Calu3 (cell line): Measurements from ENCODE around the gene CYTH4. TPM values are rescaled to one million over a fixed set of nuclear protein-coding genes. Genes with fewer than 3 reads are reported as not detected.

Experiments
- BruUV-seq: library from RNA; stranded (reverse); fragments of 400-500 nt; replicated peaks from 2 replicates; lab custom pipeline; 2021; lab: Mats Ljungman, UMichigan
- CTCF ChIA-PET: fragments of 300-600 bp; sonication (Branson Sonifier 250); formaldehyde crosslinking; loops from one replicate; lab custom pipeline; 2022; ENCODE audit warnings: antibody characterized with exemption; lab: Charles Lee
- DNase-seq: peaks from one replicate; pipeline ENCODE4 v3.0.0; 2022
- H3K27ac Mint-ChIP-seq: one replicate; pipeline ENCODE4 v1.8.0; 2022; ENCODE audit warnings: mixed read lengths; ENCODE audit not compliant: unreplicated experiment
- H3K27me3 Mint-ChIP-seq: one replicate; pipeline ENCODE4 v1.8.0; 2022; ENCODE audit warnings: mixed read lengths; ENCODE audit not compliant: unreplicated experiment
- H3K36me3 Mint-ChIP-seq: one replicate; pipeline ENCODE4 v1.8.0; 2022; ENCODE audit warnings: mild to moderate bottlenecking, moderate library complexity, mixed read lengths; ENCODE audit not compliant: insufficient read depth, unreplicated experiment
- H3K4me1 Mint-ChIP-seq: one replicate; pipeline ENCODE4 v1.8.0; 2022; ENCODE audit warnings: mild to moderate bottlenecking, low read depth, mixed read lengths; ENCODE audit not compliant: unreplicated experiment
- H3K4me3 Mint-ChIP-seq: one replicate; pipeline ENCODE4 v1.8.0; 2022; ENCODE audit warnings: mild to moderate bottlenecking, low read depth, moderate library complexity, mixed read lengths; ENCODE audit not compliant: unreplicated experiment
- H3K9me3 Mint-ChIP-seq: one replicate; pipeline ENCODE4 v1.8.0; 2022; ENCODE audit warnings: low read depth, mixed read lengths; ENCODE audit not compliant: unreplicated experiment
- intact Hi-C: fragments of 100-400 bp; cut with micrococcal nuclease; formaldehyde crosslinking; loops from one replicate; pipeline ENCODE4 v1.10.0; 2022; ENCODE audit not compliant: unreplicated experiment
- total RNA-seq: library from RNA; stranded (reverse); gene quantifications from 2 replicates; pipeline ENCODE4 v1.2.3, GENCODE V29; 2022
- TF ChIP-seq, protein P1 (sequence below): fragments of 200-600 bp; IDR thresholded peaks from one replicate; pipeline ENCODE4 v1.8.0; 2022; ENCODE audit warnings: antibody characterized with exemption; ENCODE audit not compliant: unreplicated experiment

CYTH4 gene
- total RNA-seq, 1 experiment from 2014 or later = 0.38 TPM

DNA sequence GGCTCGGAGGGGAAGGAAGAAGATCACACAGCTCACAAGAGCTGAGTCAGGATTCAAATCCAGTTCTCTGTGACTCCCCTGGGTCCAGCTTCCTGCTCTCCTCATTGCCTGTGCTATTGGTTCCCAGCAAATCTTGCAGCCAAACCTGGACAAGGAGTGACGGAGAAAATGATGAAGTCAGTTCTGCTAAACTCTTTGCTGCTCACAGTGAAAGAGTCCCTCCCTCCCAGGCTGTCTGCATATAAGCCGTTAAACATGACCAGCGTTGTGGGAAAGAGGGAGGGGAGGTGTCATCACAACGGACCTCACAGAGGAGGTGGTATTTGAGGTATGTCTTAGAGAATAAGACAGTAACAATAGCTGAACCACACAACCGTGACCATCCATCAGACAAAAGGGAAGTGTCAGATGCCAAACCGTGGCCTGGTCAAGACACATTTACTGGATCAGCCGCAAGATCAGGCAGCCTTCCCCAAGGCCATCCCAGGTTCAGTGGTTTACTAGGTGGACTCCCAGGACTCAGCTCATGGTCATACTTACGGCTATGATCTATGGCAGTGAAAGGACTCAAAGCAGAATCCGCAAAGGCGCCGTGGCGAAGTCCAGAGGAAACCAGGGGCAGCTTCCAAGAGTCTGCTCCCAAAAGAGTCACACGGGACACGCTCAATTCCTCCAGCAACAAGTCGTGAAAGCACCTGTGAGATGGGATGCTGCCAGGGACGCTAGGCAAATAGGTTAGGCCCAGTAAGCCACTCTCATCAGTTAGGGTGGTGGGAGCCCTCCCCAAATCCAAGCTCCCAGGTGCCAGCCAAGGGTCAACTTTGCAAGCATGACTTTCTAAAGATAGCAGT lies 2.8 kb upstream of the CYTH4 start:
- H3K4me3 Mint-ChIP-seq = no peak overlapping the region
- intact Hi-C loops = no loop called here
- H3K27ac Mint-ChIP-seq = no peak overlapping the region
- BruUV-seq = no TSS peak
- H3K27me3 Mint-ChIP-seq = peaks cover 42% of the 10 kb centered on the region
- no peaks in the 10 kb centered on the region for H3K9me3 Mint-ChIP-seq
- TF ChIP-seq, protein P1, sequence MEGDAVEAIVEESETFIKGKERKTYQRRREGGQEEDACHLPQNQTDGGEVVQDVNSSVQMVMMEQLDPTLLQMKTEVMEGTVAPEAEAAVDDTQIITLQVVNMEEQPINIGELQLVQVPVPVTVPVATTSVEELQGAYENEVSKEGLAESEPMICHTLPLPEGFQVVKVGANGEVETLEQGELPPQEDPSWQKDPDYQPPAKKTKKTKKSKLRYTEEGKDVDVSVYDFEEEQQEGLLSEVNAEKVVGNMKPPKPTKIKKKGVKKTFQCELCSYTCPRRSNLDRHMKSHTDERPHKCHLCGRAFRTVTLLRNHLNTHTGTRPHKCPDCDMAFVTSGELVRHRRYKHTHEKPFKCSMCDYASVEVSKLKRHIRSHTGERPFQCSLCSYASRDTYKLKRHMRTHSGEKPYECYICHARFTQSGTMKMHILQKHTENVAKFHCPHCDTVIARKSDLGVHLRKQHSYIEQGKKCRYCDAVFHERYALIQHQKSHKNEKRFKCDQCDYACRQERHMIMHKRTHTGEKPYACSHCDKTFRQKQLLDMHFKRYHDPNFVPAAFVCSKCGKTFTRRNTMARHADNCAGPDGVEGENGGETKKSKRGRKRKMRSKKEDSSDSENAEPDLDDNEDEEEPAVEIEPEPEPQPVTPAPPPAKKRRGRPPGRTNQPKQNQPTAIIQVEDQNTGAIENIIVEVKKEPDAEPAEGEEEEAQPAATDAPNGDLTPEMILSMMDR = no peak
- no peak for DNase-seq
- H3K4me1 Mint-ChIP-seq = peaks cover 15% of the 10 kb centered on the region
- H3K36me3 Mint-ChIP-seq = no peaks in the 10 kb centered on the region
- CTCF ChIA-PET = no interaction called here

DNA sequence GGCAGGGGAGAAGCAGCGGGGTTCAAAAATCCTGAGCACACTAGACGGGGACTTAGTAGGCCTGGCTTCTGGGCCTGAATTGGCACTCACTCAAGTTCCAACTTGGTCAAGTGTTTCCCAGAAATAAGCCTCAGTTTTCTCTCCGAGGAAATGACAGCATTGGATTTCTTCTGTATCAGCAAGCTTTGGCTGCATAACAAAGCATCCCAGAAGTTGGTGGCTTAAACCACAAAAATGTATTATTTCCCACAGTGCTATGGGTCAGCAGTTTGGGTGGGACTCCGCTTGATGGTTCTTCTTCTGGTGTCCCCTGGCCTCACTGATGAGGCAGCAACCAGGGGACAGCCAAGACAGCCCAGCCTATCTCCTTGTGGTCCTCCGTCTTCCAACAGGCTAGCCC lies 1.6 kb upstream of the CYTH4 start:
- Mint-ChIP-seq H3K4me3 (no peak overlapping the region), H3K4me1 (peaks cover 15% of the 10 kb centered on the region), H3K27me3 (peaks cover 31% of the 10 kb centered on the region), H3K27ac (no peak overlapping the region), H3K9me3 (no peaks in the 10 kb centered on the region), H3K36me3 (no peaks in the 10 kb centered on the region)
- no TSS peak for BruUV-seq
- DNase-seq = no peak
- CTCF ChIA-PET = no interaction called here
- TF ChIP-seq, protein P1 = no peak
- intact Hi-C loops = no loop called here

DNA sequence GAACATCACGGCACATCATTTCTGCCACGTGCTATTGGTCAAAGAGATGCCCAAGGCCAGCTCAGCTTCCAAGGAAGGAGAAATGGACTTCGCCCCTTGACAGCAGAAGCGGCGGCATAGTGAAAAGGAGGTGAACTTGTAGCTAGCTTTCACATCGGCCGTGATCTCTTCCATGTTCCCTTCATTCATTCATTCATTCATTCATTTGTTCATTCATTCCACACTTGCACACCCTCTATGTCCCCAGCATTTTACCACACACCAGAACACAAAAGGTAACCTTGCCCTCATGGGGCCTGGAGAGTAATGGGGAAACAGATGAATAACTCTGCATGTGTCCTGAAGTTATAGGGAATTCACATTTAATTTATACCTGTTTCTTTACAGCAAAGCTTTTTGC lies 1.1 kb upstream of the CYTH4 start:
- H3K27ac Mint-ChIP-seq = no peak overlapping the region
- H3K4me1 Mint-ChIP-seq = peaks cover 15% of the 10 kb centered on the region
- no peak for DNase-seq
- H3K4me3 Mint-ChIP-seq = no peak overlapping the region
- no TSS peak for BruUV-seq
- no peaks in the 10 kb centered on the region for H3K36me3 Mint-ChIP-seq
- CTCF ChIA-PET = no interaction called here
- intact Hi-C loops = no loop called here
- H3K27me3 Mint-ChIP-seq = peaks cover 36% of the 10 kb centered on the region
- H3K9me3 Mint-ChIP-seq = no peaks in the 10 kb centered on the region
- TF ChIP-seq, protein P1 = no peak

DNA sequence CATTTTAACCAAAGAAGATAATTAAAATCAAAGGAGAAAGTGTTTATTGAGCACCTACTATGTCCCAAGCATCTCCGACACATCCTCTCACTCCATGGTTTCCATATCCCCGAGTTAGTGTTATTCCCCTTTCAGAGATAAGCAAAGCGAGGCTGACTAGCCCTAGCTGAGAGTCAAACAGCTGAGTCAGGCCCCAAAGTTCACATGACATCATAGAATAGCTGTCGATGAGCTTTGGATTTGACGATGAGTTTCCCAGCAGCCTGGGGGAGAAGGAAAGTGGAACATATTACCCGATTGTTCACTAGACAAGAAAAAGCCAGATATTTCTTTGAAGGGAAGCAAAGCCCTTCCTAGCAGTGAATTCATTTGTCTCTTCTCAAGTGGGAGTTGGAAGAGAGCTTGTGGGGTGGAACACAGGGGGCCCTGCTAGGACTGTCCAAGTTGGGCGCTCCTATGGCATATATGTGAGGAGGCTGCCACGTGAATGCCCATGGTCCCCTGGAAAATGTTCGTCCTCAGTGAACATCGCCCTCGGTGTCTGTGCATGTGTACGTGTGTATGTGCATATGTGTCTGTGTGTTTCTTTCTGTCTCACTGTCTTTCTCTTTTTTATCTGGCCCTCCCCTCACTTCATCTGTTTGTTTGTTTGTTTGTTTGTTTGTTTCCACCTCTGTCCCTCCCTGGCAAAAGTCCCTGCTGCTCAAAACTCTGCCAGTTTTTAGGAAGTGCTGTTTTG lies 493 bp upstream of the CYTH4 start:
- Mint-ChIP-seq H3K4me1 (peaks cover 15% of the 10 kb centered on the region), H3K9me3 (no peaks in the 10 kb centered on the region), H3K27me3 (peaks cover 42% of the 10 kb centered on the region), H3K4me3 (peak overlapping the region; percentile 29), H3K36me3 (no peaks in the 10 kb centered on the region), H3K27ac (peak overlapping the region; percentile 32)
- TF ChIP-seq, protein P1 = no peak
- intact Hi-C loops = no loop called here
- CTCF ChIA-PET = interaction anchor here (1.2 kb wide), 1 partner anchor 71 kb away, joined by 3 read pairs; no protein-coding TSS in a partner anchor
- no peak for DNase-seq
- no TSS peak for BruUV-seq
